ENCODE results near the gene PSME3IP1. TPM values are rescaled to one million over a fixed set of nuclear protein-coding genes. Genes with fewer than 3 reads are reported as not detected.

The PSME3IP1 gene
- total RNA-seq, 1 donor from 2014 or later, result 62.9 TPM

- TF ChIP-seq CTCF (IDR thresholded peaks at IDR 0.05; ENCODE audit: insufficient read depth, low read length, severe bottlenecking), result no peak
- no peak for FAIRE-seq
- no peaks in the 10 kb centered on the region for H3K27me3 ChIP-seq (ENCODE audit: control insufficient read depth, insufficient read depth, low read length)
- DNase-seq (ENCODE audit: low read depth), result no peak
- H3K36me3 ChIP-seq (ENCODE audit: control insufficient read depth, insufficient read depth, low read length), result no peaks in the 10 kb centered on the region
- H3K4me3 ChIP-seq (ENCODE audit: low read depth, low read length), result no peak overlapping the region
Measured at GRCh38 chr16:57105184-57105583, 80.7 kb downstream of the PSME3IP1 start.

- H3K27me3 ChIP-seq (ENCODE audit: control insufficient read depth, insufficient read depth, low read length), result no peaks in the 10 kb centered on the region
- no peak for TF ChIP-seq CTCF (IDR thresholded peaks at IDR 0.05; ENCODE audit: insufficient read depth, low read length, severe bottlenecking)
- DNase-seq (ENCODE audit: low read depth) (no peak), FAIRE-seq (no peak)
- no peak overlapping the region for H3K4me3 ChIP-seq (ENCODE audit: low read depth, low read length)
- no peaks in the 10 kb centered on the region for H3K36me3 ChIP-seq (ENCODE audit: control insufficient read depth, insufficient read depth, low read length)
Measured at GRCh38 chr16:57104706-57105105, 81.1 kb downstream of the PSME3IP1 start.

- Histone ChIP-seq H3K27me3 (ENCODE audit: control insufficient read depth, insufficient read depth, low read length) (no peaks in the 10 kb centered on the region), H3K36me3 (ENCODE audit: control insufficient read depth, insufficient read depth, low read length) (no peaks in the 10 kb centered on the region), H3K4me3 (ENCODE audit: low read depth, low read length) (no peak overlapping the region)
- DNase-seq (ENCODE audit: low read depth), result no peak
- no peak for TF ChIP-seq CTCF (IDR thresholded peaks at IDR 0.05; ENCODE audit: insufficient read depth, low read length, severe bottlenecking)
- no peak for FAIRE-seq
Measured at GRCh38 chr16:57102888-57103851, 82.7 kb downstream of the PSME3IP1 start.

Other genes with a start within 250 kb of the PSME3IP1 start
- gene CETP, start 224.1 kb downstream of the PSME3IP1 start, total RNA-seq, result not detected in 2 replicates
- gene NLRC5, start 196.5 kb downstream of the PSME3IP1 start, total RNA-seq, result 2.1 and 2.2 TPM in 2 replicates
- gene CPNE2, start 93.5 kb downstream of the PSME3IP1 start, total RNA-seq, result 5.0 and 5.6 TPM in 2 replicates
- 38.3 and 38.7 TPM in 2 replicates for gene RSPRY1, start 290 bp upstream of the PSME3IP1 start, total RNA-seq
- gene ARL2BP, start 59.2 kb upstream of the PSME3IP1 start, total RNA-seq, result 63.8 and 71.3 TPM in 2 replicates
- gene PLLP, start 98.6 kb upstream of the PSME3IP1 start, total RNA-seq, result 3.3 and 13.7 TPM in 2 replicates
- under 0.01 TPM in 1 of 2 replicates, not detected in the other for gene CCL22, start 172.7 kb upstream of the PSME3IP1 start, total RNA-seq
- under 0.01 TPM in 1 of 2 replicates, not detected in the other for gene CX3CL1, start 186.5 kb upstream of the PSME3IP1 start, total RNA-seq
- not detected in 2 replicates for gene CCL17, start 218.7 kb upstream of the PSME3IP1 start, total RNA-seq

Measured in bronchial epithelial cell (primary cell).